Loucy (cell line): ENCODE data around the gene HCFC1.

Source experiments
- EZH2phosphoT487 ChIP-seq: fragments of 200-600 bp; IDR thresholded peaks from 2 replicates; pipeline ENCODE4 v1.6.1; 2018; ENCODE audit warnings: antibody characterized with exemption, mild to moderate bottlenecking, moderate library complexity, borderline replicate concordance
- TF ChIP-seq, protein P1 (sequence below): fragments of 200-600 bp; sonication (generic); conservative IDR thresholded peaks from 2 replicates; pipeline ENCODE4 v1.5.1; 2014; ENCODE audit warnings: mild to moderate bottlenecking, antibody characterized with exemption, low read length

DNA sequence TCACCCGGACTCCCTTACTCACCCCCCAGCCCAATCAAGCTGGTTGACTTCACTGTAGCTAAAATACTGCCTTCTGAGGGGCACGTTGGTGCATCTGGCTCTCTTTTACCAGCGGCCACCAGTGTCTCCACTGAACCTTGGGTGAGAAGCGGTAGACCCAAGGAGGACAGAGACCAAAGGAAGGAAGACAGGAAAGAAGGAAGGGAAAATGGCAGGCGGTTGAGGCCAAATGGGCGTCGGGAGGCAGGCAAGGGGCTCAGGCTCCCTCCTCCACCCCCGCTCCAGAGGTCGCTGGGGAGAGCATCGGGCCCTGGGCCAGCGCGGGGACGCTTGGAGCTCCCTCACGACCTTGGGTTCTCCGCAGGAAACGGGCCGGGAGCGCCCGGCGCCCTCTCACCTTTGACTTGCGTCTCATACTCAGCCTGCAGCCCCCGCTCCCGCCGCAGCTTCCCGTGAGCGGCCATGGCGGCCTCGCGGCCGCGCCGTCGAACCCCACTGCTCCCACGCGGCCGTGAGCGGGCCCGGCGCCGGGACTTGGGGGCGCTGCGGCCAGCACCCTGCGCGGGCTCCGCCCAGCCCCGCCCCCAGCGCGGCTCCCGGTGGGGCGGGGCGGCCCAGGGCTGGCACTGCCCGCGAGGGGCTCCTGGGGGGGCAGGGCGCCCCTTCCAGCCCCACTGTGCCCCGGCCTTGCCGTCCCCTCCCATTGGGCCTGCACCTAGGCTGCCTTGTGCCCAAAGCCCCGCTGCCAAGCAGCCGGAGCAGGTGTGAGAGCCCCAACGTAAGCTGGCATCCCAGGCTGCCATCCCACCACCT lies 45.7 kb downstream of the HCFC1 start, which contains the start of gene ARHGAP4:
- TF ChIP-seq, protein P1, sequence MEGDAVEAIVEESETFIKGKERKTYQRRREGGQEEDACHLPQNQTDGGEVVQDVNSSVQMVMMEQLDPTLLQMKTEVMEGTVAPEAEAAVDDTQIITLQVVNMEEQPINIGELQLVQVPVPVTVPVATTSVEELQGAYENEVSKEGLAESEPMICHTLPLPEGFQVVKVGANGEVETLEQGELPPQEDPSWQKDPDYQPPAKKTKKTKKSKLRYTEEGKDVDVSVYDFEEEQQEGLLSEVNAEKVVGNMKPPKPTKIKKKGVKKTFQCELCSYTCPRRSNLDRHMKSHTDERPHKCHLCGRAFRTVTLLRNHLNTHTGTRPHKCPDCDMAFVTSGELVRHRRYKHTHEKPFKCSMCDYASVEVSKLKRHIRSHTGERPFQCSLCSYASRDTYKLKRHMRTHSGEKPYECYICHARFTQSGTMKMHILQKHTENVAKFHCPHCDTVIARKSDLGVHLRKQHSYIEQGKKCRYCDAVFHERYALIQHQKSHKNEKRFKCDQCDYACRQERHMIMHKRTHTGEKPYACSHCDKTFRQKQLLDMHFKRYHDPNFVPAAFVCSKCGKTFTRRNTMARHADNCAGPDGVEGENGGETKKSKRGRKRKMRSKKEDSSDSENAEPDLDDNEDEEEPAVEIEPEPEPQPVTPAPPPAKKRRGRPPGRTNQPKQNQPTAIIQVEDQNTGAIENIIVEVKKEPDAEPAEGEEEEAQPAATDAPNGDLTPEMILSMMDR, result no peak
- no peak for TF ChIP-seq EZH2phosphoT487
